H1 (cell line): ENCODE data around the gene GAST. TPM values are rescaled to one million over a fixed set of nuclear protein-coding genes. Genes with fewer than 3 reads are reported as not detected.

Source experiments
- CTCF ChIA-PET: fragments of 300-600 bp; sonication (Branson Sonifier 250); formaldehyde crosslinking; loops from one replicate; lab custom pipeline; 2021; ENCODE audit not compliant: partially characterized antibody; lab: Charles Lee
- POLR2A ChIA-PET: fragments of 300-600 bp; sonication (Branson Sonifier 250); formaldehyde crosslinking; loops from one replicate; lab custom pipeline; 2021; ENCODE audit warnings: inconsistent platforms; ENCODE audit not compliant: partially characterized antibody; lab: Charles Lee
- DNase-seq, 2 experiments: peaks; one replicate each; pipeline versions ENCODE4 v3.0.0 to v3.0.0-alpha.2; 2010 to 2022; ENCODE audit warnings: low spot score in 2 of 2, low read depth in 1 of 2, mixed read lengths in 1 of 2
- FAIRE-seq: peaks from 2 replicates; lab custom pipeline; 2011; peaks lifted over from hg19 to GRCh38; lab: Jason Lieb, UNC
- H2AFZ ChIP-seq: 2 replicates; pipeline ENCODE4 v1.8.1; 2012; ENCODE audit warnings: low read length, inconsistent platforms
- H2AK5ac ChIP-seq: 2 replicates; pipeline ENCODE4 v1.6.1; 2013; ENCODE audit warnings: low read depth, low read length
- H2BK120ac ChIP-seq: replicated peaks from 2 replicates; pipeline ENCODE3; 2013; ENCODE audit warnings: low read depth, low read length, inconsistent platforms
- H2BK12ac ChIP-seq: 2 replicates; pipeline ENCODE4 v1.6.1; 2013; ENCODE audit warnings: low read depth, low read length
- H2BK15ac ChIP-seq: 2 replicates; pipeline ENCODE4 v1.6.1; 2013; ENCODE audit warnings: low read length
- H2BK20ac ChIP-seq: 2 replicates; pipeline ENCODE4 v1.6.1; 2013; ENCODE audit warnings: low read length
- H2BK5ac ChIP-seq: 2 replicates; pipeline ENCODE4 v1.6.1; 2013; ENCODE audit warnings: low read depth, low read length
- H3K14ac ChIP-seq: 2 replicates; pipeline ENCODE4 v1.6.1; 2013; ENCODE audit warnings: inconsistent platforms; ENCODE audit not compliant: insufficient read length
- H3K18ac ChIP-seq: 2 replicates; pipeline ENCODE4 v1.6.1; 2013; ENCODE audit warnings: low read length; ENCODE audit errors: extremely low read depth
- H3K23ac ChIP-seq: 2 replicates; pipeline ENCODE4 v1.6.1; 2013; ENCODE audit warnings: inconsistent platforms; ENCODE audit not compliant: insufficient read length
- H3K23me2 ChIP-seq: 2 replicates; pipeline ENCODE4 v1.6.1; 2013; ENCODE audit warnings: low read depth, low read length
- H3K27ac ChIP-seq: 2 replicates; pipeline ENCODE4 v1.6.1; 2011; ENCODE audit warnings: low read depth, low read length, inconsistent platforms
- H3K27me3 ChIP-seq, 4 experiments: replicated peaks in 1 of 4; 1 replicate in 1 of 4; 2 replicates in 3 of 4; pipeline versions ENCODE4 v1.6.1 to v1.8.1; 2011 to 2013; ENCODE audit warnings: low read length in 3 of 4, mild to moderate bottlenecking in 3 of 4, inconsistent platforms in 2 of 4, mixed read lengths in 2 of 4, moderate library complexity in 1 of 4; ENCODE audit not compliant: control insufficient read depth in 3 of 4, insufficient read depth in 3 of 4; ENCODE audit errors: extremely low read depth in 1 of 4
- H3K36me3 ChIP-seq, 4 experiments: 2 replicates each; pipeline versions ENCODE4 v1.6.1 to v1.8.1; 2011 to 2013; ENCODE audit warnings: mild to moderate bottlenecking in 4 of 4, low read length in 3 of 4, moderate library complexity in 2 of 4, control low read depth in 1 of 4, inconsistent platforms in 1 of 4; ENCODE audit not compliant: insufficient read depth in 4 of 4, control insufficient read depth in 2 of 4
- H3K4ac ChIP-seq: replicated peaks from 2 replicates; pipeline ENCODE3; 2013; ENCODE audit warnings: low read length, low read depth, mixed read lengths, inconsistent platforms; ENCODE audit not compliant: insufficient read length
- H3K4me1 ChIP-seq, 4 experiments: replicated peaks in 1 of 4; 1 replicate in 1 of 4; 2 replicates in 3 of 4; pipeline versions ENCODE4 v1.6.1 to v1.8.1; 2011 to 2013; ENCODE audit warnings: low read length in 3 of 4, inconsistent platforms in 2 of 4, mixed read lengths in 1 of 4; ENCODE audit not compliant: insufficient read depth in 4 of 4, control insufficient read depth in 3 of 4
- H3K4me2 ChIP-seq, 2 experiments: 2 replicates each; pipeline versions ENCODE4 v1.6.1 to v1.8.1; 2011 to 2013; ENCODE audit warnings: low read depth in 2 of 2, low read length in 2 of 2, control low read depth in 1 of 2, inconsistent platforms in 1 of 2, mild to moderate bottlenecking in 1 of 2; ENCODE audit not compliant: insufficient read depth in 1 of 2
- H3K4me3 ChIP-seq, 4 experiments: fragments of 200-600, 300-600 bp in 1 of 4; sonication (generic), shearing (Covaris generic), sonication (Bioruptor Twin) in 1 of 4; 2 replicates each; pipeline versions ENCODE4 v1.5.1 to v1.8.1; 2011 to 2016; ENCODE audit warnings: low read length in 4 of 4, low read depth in 3 of 4, control low read depth in 2 of 4, inconsistent platforms in 2 of 4, mild to moderate bottlenecking in 2 of 4, mixed read lengths in 1 of 4, moderate library complexity in 1 of 4; ENCODE audit not compliant: insufficient read depth in 2 of 4; ENCODE audit errors: extremely low read depth in 1 of 4
- H3K56ac ChIP-seq: replicated peaks from 2 replicates; pipeline ENCODE3; 2013; ENCODE audit warnings: low read depth, mild to moderate bottlenecking, mixed read lengths, low read length, inconsistent platforms; ENCODE audit not compliant: insufficient read length
- H3K79me1 ChIP-seq: 2 replicates; pipeline ENCODE4 v1.6.1; 2013; ENCODE audit warnings: low read depth, low read length, control low read depth
- H3K79me2 ChIP-seq, 2 experiments: 2 replicates each; pipeline versions ENCODE4 v1.6.1 to v1.8.1; 2012 to 2013; ENCODE audit warnings: low read length in 2 of 2, mild to moderate bottlenecking in 2 of 2, inconsistent platforms in 1 of 2; ENCODE audit not compliant: insufficient read depth in 2 of 2, control insufficient read depth in 1 of 2
- H3K9ac ChIP-seq, 4 experiments: replicated peaks in 1 of 4; 1 replicate in 1 of 4; 2 replicates in 3 of 4; pipeline versions ENCODE4 v1.6.1 to v1.8.1; 2011 to 2013; ENCODE audit warnings: low read depth in 3 of 4, low read length in 3 of 4, control low read depth in 2 of 4, mild to moderate bottlenecking in 2 of 4, moderate library complexity in 2 of 4, inconsistent platforms in 1 of 4; ENCODE audit errors: extremely low read depth in 1 of 4
- H3K9me3 ChIP-seq, 2 experiments: 2 replicates each; pipeline versions ENCODE4 v1.6.1 to v1.8.1; 2012 to 2013; ENCODE audit warnings: mild to moderate bottlenecking in 2 of 2, moderate library complexity in 2 of 2, control low read depth in 1 of 2, inconsistent platforms in 1 of 2, low read depth in 1 of 2, low read length in 1 of 2, mixed read lengths in 1 of 2; ENCODE audit not compliant: insufficient read depth in 2 of 2
- H4K20me1 ChIP-seq, 2 experiments: replicated peaks in 1 of 2; 2 replicates each; pipeline versions ENCODE3 to v1.8.1; 2011 to 2013; ENCODE audit warnings: inconsistent platforms in 2 of 2, low read length in 2 of 2, mild to moderate bottlenecking in 1 of 2; ENCODE audit not compliant: insufficient read depth in 2 of 2, control insufficient read depth in 1 of 2
- H4K5ac ChIP-seq: 2 replicates; pipeline ENCODE4 v1.6.1; 2013; ENCODE audit warnings: low read length, low read depth, mixed read lengths, inconsistent platforms; ENCODE audit not compliant: insufficient read length
- H4K8ac ChIP-seq: 2 replicates; pipeline ENCODE4 v1.8.0; 2013; ENCODE audit warnings: mild to moderate bottlenecking, moderate library complexity, low read length, inconsistent platforms; ENCODE audit not compliant: insufficient read depth; ENCODE audit errors: extremely low read depth
- H4K91ac ChIP-seq: replicated peaks from 2 replicates; pipeline ENCODE3; 2013; ENCODE audit warnings: low read length, mixed read lengths, inconsistent platforms; ENCODE audit not compliant: insufficient read length
- BACH1 ChIP-seq: IDR thresholded peaks from 2 replicates; pipeline ENCODE4 v1.6.1; 2012; ENCODE audit warnings: low read length, improper control_type of control experiment
- GABPA ChIP-seq: IDR thresholded peaks from 2 replicates; pipeline ENCODE4 v1.6.1; 2011; ENCODE audit warnings: mild to moderate bottlenecking, low read length, moderate library complexity, borderline replicate concordance; ENCODE audit not compliant: insufficient read depth
- GTF2F1 ChIP-seq: IDR thresholded peaks from 2 replicates; pipeline ENCODE4 v1.6.1; 2012; ENCODE audit warnings: low read depth, low read length, improper control_type of control experiment, borderline replicate concordance
- HDAC2 ChIP-seq, 2 experiments: fragments of 300-600 bp in 1 of 2; sonication (generic) in 1 of 2; IDR thresholded peaks; 2 replicates each; pipeline ENCODE4 v1.6.1; 2011 to 2012; ENCODE audit warnings: low read depth in 2 of 2, low read length in 2 of 2, mild to moderate bottlenecking in 2 of 2, moderate library complexity in 2 of 2, borderline replicate concordance in 1 of 2, inconsistent platforms in 1 of 2
- JUN ChIP-seq: IDR thresholded peaks from 2 replicates; pipeline ENCODE4 v1.6.1; 2011; ENCODE audit warnings: low read depth, mild to moderate bottlenecking, improper control_type of control experiment, low read length
- MAFK ChIP-seq: IDR thresholded peaks from 2 replicates; pipeline ENCODE4 v1.6.1; 2012; ENCODE audit warnings: low read depth, mild to moderate bottlenecking, improper control_type of control experiment, low read length
- TAF1 ChIP-seq: IDR thresholded peaks from 2 replicates; pipeline ENCODE4 v1.6.1; 2011; ENCODE audit warnings: mild to moderate bottlenecking, low read depth, low read length
- USF2 ChIP-seq: IDR thresholded peaks from 2 replicates; pipeline ENCODE4 v1.6.1; 2011; ENCODE audit warnings: low read length, improper control_type of control experiment
- ZNF274 ChIP-seq: IDR thresholded peaks from 2 replicates; pipeline ENCODE4 v1.7.0; 2012; ENCODE audit warnings: low read length, borderline replicate concordance; ENCODE audit errors: extremely low read depth
- WGBS, 2 experiments: shearing (Covaris generic) in 1 of 2; methylation state at CpG; one replicate each; pipeline versions ENCODE4 v1.1.6 to v1.1.7; 2013 to 2015; ENCODE audit warnings: low lambda C conversion rate in 2 of 2, mixed read lengths in 2 of 2, inconsistent platforms in 1 of 2, low coverage in 1 of 2, missing lambda C conversion rate in 1 of 2; ENCODE audit not compliant: insufficient replicate concordance in 2 of 2, insufficient coverage in 1 of 2, insufficient read length in 1 of 2; ENCODE audit errors: extremely low coverage in 1 of 2, missing lambda C conversion rate in 1 of 2; 5-methylcytosine and 5-hydroxymethylcytosine counted together
- polyA plus RNA-seq, 7 experiments: library from polyadenylated mRNA; depleted of rRNA in 3 of 7; stranded (reverse) in 5 of 7; unstranded in 2 of 7; fragments of >200 nt in 5 of 7; fragments of 200-250 nt in 2 of 7; gene quantifications; 1 replicate in 5 of 7; 2 replicates in 1 of 7; 4 replicates in 1 of 7; pipeline versions ENCODE4 v1.2.1 to v1.2.3, GENCODE V29; 2011 to 2013; ENCODE audit warnings: missing spikeins in 2 of 7, mixed read lengths in 2 of 7
- total RNA-seq: library from RNA; stranded (reverse); fragmentation: NEBNext Ultra II Directional; extraction: Animal tissue kit (Norgen Biotek cat#: 25700); gene quantifications from 2 replicates; pipeline ENCODE4 v1.2.1, GENCODE V29; 2021
- TF ChIP-seq, protein P1 (sequence below), 3 experiments: IDR thresholded peaks; 1 replicate in 2 of 3; 2 replicates in 1 of 3; pipeline versions ENCODE4 v1.5.1 to v1.6.1; 2011; ENCODE audit warnings: low read length in 3 of 3, mild to moderate bottlenecking in 3 of 3, inconsistent platforms in 2 of 3, low read depth in 1 of 3, moderate library complexity in 1 of 3; ENCODE audit not compliant: insufficient read depth in 1 of 3; ENCODE audit errors: control extremely low read depth in 1 of 3

GAST gene
- total and polyA plus RNA-seq, 2 of the 8 experiments (the other 6 are each of a cell fraction or from before 2014, with no cell fraction given): not detected

GRCh38 chr17:41722231-41722630 is 10.1 kb downstream of the GAST start:
- Histone ChIP-seq H4K20me1 (peaks cover 0 to 2% of the 10 kb centered on the region in 2 experiments), H3K4me3 (no peak overlapping the region), H3K79me2 (no peaks in the 10 kb centered on the region), H3K36me3 (no peaks in the 10 kb centered on the region), H2AK5ac (no peak overlapping the region), H3K23me2 (no peaks in the 10 kb centered on the region), H3K4me2 (no peak overlapping the region), H3K56ac (no peak overlapping the region), H3K4ac (no peak overlapping the region), H2BK15ac (no peak overlapping the region), H3K23ac (no peak overlapping the region), H3K27ac (no peak overlapping the region), H3K14ac (no peak overlapping the region), H4K8ac (no peak overlapping the region), H2BK5ac (no peak overlapping the region), H3K18ac (no peak overlapping the region), H3K27me3 (no peaks in the 10 kb centered on the region), H3K79me1 (no peaks in the 10 kb centered on the region), H3K4me1 (peaks cover 0 to 2% (median 0%) of the 10 kb centered on the region in 4 experiments; a peak in 3 of 7 replicates), H4K91ac (no peak overlapping the region), H2AFZ (no peak overlapping the region), H2BK120ac (no peak overlapping the region), H4K5ac (no peak overlapping the region), H3K9me3 (no peaks in the 10 kb centered on the region), H2BK12ac (no peak overlapping the region), H2BK20ac (no peak overlapping the region), H3K9ac (no peak overlapping the region)
- CTCF ChIA-PET: interaction anchor here (1.5 to 1.9 kb wide), 2 partner anchors 10 to 26 kb away, joined by 5 to 7 read pairs; no protein-coding TSS in a partner anchor
- POLR2A ChIA-PET: interaction anchor here (1.7 to 18.3 kb wide), 3 partner anchors 13 to 30 kb away, joined by 6 to 215 read pairs (median 29); partner anchors contain the start of genes EIF1 and HAP1
- DNase-seq (no peak), FAIRE-seq (no peak)
- 94% methylated on average over 7 of the region's 7 CpGs; no CpG with 5 or more reads in 1 of the 2 experiments for WGBS, 2 experiments
- TF ChIP-seq GTF2F1 (no peak), BACH1 (no peak), JUN (no peak), MAFK (no peak), USF2 (no peak), ZNF274 (no peak), HDAC2 (IDR thresholded peaks at IDR 0.05; ENCODE audit: borderline replicate concordance in 1 of 2, low read depth in 2 of 2, low read length in 2 of 2) (no peak), GABPA (no peak), TAF1 (no peak)
- TF ChIP-seq, protein P1, sequence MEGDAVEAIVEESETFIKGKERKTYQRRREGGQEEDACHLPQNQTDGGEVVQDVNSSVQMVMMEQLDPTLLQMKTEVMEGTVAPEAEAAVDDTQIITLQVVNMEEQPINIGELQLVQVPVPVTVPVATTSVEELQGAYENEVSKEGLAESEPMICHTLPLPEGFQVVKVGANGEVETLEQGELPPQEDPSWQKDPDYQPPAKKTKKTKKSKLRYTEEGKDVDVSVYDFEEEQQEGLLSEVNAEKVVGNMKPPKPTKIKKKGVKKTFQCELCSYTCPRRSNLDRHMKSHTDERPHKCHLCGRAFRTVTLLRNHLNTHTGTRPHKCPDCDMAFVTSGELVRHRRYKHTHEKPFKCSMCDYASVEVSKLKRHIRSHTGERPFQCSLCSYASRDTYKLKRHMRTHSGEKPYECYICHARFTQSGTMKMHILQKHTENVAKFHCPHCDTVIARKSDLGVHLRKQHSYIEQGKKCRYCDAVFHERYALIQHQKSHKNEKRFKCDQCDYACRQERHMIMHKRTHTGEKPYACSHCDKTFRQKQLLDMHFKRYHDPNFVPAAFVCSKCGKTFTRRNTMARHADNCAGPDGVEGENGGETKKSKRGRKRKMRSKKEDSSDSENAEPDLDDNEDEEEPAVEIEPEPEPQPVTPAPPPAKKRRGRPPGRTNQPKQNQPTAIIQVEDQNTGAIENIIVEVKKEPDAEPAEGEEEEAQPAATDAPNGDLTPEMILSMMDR (IDR thresholded peaks at IDR 0.05; ENCODE audit: control extremely low read depth in 1 of 3, insufficient read depth in 1 of 3, low read depth in 1 of 3, low read length in 3 of 3): no peak
